Stimulated activated CD8-positive, alpha-beta memory T cell treated with anti-CD3 and anti-CD28 coated beads, Interleukin-15, amount 100 ng/mL, for 4 hours (primary cell): ENCODE results near the gene YWHAQ.

ENCODE experiments used
- DNase-seq, 2 donors: peaks; one replicate each; pipeline ENCODE4 v3.0.0-alpha.2; 2020; ENCODE audit warnings: low read depth in 2 of 2

The YWHAQ gene

DNA sequence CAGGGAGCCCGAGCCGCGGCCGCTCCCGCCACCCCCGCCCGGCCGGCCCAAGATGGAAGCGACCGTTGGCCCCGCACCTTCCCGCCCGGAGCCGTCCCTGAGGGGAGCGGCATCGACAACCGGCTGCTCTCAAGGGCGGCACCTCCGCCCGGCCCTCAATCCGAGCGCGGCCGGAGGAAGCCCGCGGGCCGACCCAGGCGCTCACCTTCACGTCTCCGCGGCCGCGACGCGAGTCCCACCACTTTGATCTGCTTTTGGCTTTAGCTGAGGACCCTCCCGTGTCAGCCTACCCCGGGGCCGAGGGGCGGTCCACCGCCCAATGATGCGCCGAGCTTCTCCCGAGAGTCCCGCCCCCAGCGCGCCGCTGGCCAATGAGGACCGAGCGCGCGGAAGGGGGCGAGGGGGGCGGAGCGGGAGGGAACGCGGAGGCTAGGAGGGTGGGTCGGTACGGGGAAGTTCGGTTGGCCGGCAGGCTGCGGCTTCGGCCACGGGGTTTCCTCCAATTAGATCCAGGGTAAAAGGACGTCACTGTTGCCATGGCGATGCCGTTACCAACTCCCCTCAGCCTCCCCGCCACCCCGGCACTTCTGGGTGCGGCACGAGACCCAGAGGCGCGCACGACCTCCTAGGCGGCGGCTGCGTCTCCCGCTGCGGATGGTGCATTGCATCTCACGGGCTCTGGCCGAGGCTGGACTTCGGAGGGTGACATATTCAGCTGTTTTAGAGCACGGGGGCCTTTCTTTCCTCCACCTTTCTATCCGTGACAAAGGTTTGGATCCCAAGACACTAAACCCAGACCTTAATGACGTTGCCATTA is at the start of gene YWHAQ:
Gene YWHAQ, minus strand, starts transcription at position 262 of the 817 bp plus-strand sequence. CDS start 545 bp downstream, outside the sequence.
- DNase-seq: peak; percentile 95 to 97

DNA sequence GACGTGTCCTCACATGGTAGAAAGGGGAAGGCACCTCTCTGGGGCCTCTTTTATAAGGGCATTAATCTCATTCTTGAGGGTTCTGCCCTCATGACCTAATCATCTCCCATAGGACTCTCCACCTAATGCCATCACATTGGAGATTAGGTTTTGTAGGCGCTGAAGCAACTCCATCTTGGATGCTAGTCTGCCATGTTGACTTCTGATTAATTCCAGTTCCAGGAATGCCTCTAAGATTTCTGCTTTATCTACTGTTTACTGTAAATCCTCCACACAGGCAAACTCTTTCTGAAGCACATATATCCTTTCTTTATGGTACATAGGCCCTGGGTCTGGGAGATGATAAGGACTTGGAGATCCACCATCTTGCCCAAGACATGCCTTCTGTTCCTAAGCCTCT is 49.3 kb upstream of the YWHAQ start:
- no peak for DNase-seq

DNA sequence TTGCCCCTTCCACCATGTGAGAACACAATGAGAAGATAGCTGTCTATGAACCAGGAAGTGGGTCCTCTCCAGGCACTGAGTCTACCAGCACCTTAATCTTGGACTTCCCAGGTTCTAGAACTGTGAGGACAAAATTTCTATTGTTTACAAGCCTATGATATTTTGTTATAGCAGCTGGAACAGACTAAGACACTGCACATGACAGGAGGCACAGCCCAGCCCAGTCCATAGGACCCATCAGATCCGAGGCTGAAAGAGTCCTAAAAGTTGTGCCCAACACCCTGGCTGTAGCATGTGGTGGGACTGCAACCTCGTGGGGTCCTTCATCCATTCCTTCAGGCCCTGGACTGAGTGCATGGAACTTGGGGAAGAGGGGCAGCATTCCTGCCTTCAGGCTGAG is 48.4 kb upstream of the YWHAQ start:
- DNase-seq: no peak

DNA sequence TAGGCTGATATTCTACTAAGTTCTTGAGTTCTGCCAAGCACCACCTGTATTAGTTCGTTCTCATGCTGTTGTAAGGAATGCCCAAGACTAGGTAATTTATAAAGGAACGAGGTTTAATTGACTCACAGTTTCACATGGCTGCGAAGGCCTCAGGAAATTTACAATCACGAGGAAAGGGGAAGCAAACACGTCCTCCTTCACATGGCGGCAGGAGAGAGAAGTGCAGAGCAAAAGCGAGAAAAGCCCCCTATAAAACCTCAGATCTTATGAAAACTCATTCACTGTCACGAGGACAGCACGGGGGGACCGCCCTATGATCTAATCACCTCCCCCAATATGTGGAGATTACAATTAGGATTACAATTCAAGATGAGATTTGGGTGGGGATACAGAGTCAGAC is 47.7 kb upstream of the YWHAQ start:
- no peak for DNase-seq

DNA sequence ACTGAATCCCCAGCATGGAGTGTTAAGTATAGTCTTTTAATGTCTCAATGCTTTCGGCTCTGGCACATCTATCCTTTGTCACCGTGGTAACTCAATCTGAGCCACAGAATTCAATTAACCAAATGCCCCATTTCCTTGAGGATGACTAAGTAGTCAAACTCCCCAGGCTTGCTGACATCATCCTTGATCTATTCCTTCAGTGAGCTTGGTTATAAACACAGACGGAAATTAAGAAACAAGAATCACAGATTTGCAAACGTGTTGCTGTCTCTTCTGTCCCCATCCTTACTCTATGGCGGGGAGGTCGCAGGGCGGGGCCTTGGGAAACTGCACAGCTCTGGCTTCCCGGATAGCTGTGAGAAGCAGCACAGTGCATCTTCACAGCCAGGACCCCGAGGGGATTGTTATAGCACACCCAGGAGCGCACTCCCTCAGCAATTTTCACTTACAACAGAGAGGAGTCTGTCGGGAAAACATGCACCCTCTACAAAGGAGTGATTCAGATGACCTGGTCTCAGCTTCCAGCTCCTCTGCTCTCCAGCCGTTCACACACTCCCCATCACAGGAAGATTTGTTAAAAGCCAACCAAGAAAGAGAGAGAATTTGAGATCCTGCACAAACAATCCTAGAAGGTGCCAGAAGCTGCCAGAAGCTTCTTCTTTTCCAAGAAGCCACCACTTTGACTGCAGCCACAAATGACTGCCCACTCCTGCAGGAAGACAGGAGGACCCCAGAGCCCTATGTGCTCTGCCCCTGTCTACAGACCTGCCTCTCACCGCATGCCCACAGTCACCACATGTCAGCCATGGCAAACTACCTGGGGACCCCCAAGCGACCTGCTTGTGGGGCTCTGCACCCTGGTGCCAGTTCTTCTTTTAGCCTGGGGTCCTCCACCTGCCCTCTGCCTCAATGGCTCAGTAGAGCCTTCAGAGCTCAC is 44.9 kb upstream of the YWHAQ start:
- DNase-seq: no peak

DNA sequence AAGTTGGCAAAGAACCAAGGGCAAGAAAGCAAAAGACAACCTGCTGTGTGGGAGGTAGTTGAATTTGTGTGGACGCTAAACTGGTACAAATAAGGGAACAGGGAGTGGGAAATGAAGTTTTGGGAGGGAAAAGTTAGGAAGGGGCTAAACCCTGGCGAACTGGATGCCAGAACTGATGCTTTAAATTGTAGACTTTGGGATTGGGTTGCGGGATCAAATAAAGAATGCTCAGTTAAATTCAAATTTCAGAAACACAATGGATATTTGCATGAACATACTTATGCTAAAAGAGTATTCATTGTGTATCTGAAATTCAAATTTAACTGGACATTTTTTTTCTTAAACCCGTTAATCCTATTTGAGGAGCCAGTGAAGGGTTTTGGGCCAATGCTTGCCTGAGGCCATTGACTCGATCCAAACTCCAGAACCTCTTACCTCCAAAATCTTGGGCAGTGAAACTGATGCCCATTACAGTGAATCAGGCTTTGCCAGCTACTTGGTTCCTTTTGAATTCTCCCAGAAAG is 44.2 kb upstream of the YWHAQ start:
- DNase-seq: no peak

DNA sequence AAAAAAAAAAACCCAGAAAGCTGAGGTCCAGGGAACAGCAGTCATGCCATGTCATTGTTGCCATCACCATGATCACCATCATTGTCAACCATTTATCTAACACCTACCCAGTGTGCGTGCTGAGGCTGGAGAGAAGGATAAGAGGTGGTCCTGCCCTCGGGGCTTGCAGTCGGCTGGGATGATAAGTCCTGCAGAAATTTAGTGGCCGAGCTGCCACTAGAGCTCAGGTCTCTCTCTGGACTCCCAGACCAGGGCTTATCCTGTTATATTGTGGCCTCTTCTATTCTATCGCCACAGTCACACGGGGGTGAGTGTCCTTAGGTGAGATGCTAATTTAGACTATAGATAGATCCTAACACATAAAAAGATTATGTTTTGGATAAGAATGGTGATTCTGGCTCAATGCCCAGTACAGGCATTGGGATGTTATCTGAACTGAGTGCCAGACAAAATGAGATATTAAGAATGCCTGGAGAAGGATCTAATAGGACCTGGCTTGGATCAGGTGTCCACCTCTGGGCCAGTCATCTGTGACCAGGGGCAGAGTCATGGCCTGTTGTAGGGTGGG is 43.2 kb upstream of the YWHAQ start:
- DNase-seq: no peak

DNA sequence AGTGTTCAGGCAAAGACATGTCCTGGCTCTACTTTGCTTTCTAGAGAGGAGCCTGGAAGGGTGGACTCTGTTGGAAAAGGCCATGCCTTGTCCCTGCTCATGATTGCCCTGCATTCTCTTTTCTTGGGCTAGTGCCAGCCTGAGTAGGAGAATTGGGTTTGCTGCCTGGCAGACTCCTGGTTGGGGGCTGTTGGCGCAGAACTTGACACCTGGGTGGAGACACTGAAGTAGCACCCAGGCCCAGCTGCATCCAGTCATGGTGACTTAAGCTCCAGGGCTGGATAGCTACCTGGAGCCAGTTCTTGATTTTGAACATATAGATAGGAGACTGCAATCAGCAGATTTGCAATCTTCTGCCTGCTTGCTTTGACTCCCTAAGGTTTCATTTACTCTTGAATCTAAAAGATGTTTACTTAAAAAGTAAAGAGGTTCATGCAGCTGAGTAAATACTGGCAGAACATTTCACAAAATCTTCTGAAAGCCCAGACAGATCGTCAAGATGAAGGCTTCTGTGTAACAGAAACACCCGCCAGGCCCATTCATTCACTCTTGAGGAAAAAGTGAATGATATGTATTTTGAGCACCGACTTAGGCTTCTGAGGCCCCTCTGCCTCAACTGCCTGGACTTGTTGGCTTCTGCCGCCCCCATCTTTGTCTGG is 38.0 kb upstream of the YWHAQ start:
- DNase-seq: no peak

DNA sequence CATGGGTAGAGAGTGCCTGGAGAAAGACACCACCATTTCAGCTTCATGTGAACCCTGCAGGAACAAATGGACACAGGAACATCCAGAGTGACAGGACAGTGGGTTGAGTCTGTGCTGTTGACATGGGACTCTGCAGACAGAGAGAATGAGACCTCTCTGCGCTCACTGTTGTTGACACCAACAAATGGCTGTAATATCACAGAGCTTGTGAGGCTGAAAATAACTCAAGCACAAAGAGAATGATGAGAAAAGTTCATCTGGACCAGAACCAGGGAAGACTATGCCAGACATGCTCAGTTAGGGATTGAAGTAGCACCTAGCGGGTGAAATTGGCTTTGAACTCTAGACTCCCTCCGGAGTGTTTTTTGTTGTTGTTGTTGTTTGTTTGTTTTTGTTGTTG is 37.0 kb upstream of the YWHAQ start:
- no peak for DNase-seq

DNA sequence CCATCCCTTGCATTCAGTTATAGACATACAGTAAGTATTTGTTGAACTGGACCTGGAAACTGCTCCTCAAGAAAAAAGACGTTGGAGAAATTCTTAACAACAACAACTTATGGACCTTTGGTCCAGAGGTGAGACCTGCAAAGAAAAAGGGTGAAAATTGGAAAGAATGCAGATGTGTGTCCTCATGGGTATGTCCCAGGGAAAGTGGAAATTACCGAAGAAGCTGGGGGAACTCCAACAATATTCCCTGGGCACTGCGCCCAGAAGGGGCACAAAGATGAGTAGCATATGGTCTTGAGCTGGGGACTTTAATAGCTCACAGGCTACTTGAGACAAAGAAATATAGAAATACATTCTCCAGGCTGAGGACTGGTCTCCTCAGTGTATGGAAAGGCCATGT is 35.5 kb upstream of the YWHAQ start:
- DNase-seq: no peak

DNA sequence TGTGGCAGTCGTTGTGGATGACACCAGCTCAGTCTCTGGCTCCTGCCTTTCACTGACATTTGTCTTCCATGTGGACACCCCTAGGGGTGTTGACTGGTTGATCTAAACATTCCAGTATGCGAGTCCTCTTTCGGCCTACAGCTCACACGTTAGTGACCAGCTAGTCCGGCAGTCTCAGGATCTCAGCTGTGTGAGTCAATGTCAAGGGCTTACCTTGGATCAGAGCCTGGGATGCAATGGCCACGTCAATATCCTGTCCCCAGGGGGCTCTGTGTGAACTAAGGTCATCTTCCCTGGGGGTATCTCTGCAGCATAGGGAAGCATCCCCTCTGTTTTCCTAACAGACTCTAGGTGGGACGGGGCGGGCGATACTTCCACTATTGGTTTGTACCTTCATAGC is 35.1 kb upstream of the YWHAQ start:
- DNase-seq: no peak

DNA sequence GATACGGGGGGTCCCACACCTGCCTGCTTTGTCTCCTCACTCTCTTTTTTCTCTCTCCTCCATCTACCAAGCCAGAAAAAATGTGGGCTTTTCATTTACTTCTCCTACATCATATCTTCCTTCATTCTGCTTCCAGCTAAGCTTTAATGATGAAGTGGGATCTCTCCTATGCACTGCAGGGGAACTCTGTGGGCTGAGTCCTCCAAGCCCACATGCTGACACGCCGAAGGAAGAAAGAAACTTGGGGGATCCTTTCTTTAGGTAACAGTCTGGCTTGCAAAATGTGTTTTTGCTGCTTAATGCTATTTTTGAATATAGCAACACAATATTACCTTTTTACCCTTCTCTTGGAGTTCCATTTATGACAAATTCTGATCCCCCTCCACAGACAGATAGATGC is 33.6 kb upstream of the YWHAQ start:
- DNase-seq: no peak

DNA sequence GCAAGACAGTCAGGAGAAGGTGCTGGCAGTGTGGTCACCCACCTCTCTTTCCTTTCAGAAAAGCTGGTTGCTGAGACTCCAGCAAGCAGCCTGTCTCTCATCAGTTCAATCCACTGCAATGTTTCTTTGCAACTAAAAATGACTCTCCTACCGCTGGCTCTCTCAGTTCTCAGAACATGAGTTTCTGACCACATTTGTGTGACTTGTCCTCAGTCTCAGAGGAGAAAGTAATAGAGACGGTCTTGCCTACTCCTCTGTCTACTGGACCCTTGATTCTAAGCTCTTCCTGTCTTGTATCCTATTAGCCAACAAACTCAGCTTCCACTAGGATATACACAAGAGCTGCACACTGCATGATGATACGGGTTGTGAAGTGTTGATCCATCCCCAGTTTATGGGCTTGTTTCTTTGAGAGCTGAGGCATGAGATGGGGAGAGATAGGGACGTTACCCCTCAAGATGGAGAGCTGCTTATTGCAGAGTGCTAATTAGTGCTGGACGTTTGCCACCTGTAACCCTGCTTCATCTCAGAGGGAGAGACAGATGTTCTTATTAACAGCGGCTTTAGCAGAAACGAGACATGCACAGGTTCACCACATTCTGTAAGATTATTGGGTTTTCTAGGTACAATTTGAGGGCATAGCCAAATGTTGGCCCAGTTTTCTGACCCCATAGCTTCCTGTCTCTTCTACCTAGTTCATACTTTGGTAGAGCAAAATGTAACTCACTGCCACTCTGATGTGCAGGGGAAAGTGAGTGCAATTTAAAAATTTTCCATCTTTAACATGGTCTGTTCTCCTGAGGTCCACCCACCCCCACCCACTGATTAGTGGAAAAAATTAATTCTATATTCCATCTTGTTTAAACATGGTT is 32.4 kb upstream of the YWHAQ start:
- no peak for DNase-seq

DNA sequence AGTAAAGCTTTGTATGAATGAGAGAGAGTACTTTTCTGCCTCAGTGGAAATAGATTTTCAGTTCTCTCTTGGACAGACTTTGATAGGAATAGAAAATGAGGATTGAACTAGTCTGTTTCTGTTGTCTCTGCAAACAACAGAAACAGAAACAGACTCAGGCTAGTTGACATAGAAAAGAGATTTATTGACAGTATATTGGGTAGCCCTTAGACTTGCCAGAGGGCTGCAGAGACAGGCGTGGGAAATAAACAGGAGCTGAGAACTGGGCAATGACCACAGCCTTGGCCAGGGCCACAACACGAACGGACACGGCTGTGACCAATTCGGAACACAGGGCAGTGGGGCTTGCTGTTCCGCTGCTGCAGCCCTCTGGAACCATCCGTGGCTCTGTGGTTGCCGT is 30.5 kb upstream of the YWHAQ start:
- no peak for DNase-seq

DNA sequence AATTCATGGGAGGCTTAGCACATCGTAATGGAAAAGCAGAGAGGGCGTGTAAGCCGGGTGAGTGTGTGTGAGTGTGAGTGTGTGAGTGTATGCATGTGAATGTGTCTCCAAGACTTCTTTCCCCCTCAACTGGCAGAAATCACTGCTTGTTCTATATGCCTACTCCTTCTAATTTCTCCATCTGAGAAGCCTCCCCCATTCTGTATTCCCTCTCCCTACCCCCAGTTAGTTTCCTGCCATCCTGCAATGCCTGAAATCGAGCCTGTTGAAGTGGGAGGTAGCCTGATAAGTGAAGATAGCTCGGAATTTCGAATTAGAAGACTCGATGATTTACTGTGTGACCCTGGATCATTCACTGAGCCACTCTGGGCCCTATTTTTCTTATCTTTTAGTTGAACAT is 30.0 kb upstream of the YWHAQ start:
- DNase-seq: no peak

DNA sequence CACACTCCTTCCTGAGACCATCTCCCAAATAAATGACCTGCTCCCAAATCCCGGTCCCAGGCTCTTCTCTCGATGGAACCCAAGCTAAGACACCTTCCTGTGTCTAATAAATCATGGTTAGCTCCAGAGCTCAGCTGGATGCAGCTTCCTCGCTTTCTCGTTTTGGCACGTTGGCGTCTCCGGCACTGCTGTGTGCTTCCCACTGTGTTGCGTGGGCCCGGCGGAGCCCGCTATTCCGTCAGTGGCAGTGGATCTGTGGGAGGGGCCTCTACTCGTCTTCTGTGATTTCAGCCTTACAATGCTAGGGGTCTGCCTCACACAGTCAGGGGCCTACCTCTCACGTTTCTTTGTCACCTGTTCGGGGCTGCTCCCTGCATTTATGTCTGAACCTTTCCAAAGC is 29.4 kb upstream of the YWHAQ start:
- DNase-seq: no peak

DNA sequence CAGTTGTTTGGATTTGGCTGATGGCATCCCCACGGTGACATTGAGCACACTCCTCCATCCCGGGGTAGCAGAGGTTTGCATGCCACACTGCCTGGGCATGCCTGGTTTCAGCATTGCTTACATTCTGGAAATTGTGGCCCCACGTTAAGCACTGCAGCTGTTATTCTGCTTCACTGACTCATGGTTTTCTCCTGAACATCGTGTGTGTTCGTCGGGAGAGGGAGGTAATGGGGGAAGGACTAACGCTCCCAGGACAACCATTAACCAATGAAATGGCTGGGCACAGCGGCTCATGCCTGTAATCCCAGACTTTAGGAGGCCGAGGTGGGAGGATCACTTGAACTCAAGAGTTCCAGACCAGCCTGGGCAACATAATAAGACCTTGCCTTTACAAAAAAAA is 28.2 kb upstream of the YWHAQ start:
- DNase-seq: no peak

DNA sequence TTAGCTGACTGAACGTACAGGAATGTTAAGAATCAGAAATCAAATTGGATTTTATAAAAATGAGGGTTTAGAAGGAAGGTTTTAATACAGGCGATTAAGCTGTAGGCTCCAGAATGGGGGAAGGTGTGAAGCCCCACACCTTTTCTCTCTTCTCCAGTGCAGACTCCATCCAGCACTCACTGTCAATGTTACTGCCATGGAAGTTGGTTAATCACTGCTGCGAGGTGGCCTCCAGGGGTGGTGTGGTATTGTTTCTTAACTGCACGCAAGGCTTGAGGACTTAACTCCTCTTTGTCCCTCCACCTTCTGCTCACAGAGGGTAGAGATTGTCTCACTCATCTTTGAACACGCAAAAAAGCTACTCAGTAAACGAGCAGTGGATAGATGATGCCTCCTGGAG is 26.9 kb upstream of the YWHAQ start:
- no peak for DNase-seq

DNA sequence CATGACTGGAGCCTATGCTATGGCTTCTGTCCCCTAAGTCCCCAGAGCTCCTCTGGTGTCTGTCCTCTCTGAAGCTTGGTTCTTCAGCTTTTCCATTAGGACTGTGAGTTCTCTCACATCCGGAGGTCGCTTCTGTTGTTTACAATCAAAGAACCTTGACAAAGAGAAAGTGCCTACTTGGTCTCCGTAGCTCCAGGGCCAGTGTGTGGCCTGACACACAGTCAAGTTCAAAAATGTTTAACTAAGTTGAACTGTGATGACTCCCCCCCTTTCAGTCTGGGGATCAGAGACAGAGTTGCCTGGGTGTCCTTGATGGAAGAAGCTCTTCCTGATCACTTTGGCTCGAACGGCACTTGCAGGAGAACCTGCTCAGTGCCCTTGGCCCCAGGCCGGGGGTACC is 26.3 kb upstream of the YWHAQ start:
- DNase-seq: no peak

DNA sequence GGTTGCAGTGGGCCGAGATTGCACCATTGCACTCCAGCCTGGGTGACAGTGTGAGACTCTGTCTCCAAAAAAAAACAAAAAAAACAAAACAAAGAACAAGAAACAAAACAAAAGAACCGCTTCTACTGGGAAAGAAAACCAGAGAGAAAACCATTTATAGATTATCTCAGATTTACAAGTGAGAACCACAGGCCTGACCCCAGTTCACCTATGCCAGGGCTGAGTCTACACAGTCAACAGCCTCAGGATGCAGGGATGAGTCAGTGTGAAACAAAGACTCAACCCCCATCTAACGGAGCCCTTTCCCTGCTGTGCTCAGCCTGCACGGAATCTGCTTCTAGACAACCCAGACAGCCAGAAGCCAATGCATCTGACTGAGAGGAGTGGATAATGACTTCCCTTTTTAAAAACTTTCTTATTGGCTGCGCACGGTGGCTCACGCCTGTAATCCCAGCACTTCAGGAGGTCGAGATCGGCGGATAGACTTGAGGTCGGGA is 25.5 kb upstream of the YWHAQ start:
- peak; percentile 25 to 46 for DNase-seq
